HG03039 (cell line): ENCODE data around the gene NDUFAF5.

ENCODE experiments used
- ATAC-seq: cut with Tn5 transposase; IDR thresholded peaks from one replicate; pipeline ENCODE4 v1.9.1; 2021; ENCODE audit warnings: mild to moderate bottlenecking, moderate library complexity; ENCODE audit not compliant: unreplicated experiment

Gene NDUFAF5

DNA sequence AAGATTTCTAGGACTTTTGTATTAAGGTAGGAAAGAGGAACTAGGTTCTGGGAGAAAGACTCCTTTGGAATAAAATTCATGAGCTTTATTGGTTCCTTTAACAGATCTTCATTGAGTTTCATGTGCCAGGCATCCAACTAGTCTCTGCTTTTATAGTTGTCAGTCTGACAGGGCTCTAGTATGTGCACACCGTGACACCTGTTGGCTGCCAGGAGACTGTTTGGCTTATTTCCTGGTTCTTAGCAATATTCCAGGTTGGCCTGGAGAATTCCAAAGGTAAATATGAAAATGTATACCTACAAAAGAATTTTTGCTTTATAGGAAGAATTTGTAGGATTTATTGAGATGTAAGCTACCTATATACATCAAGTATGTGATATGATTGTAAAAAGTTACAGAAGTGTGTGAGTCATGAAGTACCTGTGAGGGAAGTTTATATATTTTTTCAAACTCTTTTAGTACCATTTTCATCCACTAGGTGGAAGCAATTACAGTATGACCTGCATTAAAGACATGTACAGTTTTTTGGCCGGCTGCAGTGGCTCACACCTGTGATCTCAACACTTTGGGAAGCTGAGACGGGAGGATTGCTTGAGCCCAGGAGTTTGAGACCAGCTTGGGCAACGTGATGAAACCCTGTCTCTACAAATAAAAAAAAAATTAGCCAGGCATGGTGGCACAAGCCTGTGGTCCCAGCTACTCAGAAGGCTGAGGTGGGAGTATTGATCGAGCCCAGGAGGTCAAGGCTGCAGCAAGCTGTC lies 35.2 kb downstream of the NDUFAF5 start:
- ATAC-seq, result no peak

DNA sequence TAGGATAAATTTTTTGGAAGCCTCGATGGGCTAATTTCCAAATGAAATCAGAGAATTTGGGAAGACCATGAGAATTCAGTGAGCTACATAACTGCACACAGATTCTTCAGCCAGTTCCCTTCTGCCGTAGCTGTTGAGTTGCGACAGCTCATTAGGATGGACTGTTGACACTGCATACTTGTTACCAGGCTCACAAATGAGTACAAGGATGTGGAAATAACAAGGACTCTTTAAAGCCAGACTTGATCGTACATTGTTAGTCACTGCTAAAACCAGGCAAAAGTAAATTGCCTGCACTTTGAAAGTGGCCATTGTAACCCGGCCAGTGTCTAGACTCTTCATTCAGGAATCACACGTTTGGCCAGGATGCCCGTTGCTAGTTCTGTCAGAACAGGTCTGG lies 37.0 kb downstream of the NDUFAF5 start:
- ATAC-seq, result no peak

DNA sequence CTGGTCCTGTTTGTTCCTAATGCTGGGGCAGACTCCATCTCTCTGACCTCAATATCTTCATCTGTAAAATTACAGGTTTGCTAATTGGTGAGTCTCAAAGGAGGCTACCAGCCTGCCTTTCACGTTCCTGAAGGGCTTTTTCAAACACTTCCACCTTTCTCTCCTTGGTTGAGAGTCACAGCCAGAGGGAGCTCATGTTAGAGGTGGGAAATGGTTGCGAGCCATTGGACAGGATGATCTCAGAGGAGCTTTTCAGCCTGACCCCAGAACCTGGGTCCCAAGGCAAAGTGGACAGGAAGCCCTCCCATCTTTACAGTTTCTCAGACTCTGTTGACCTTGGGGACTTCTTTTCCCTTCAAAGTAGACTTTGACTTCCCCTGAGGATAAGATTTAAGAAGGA lies 37.6 kb downstream of the NDUFAF5 start:
- no peak for ATAC-seq

DNA sequence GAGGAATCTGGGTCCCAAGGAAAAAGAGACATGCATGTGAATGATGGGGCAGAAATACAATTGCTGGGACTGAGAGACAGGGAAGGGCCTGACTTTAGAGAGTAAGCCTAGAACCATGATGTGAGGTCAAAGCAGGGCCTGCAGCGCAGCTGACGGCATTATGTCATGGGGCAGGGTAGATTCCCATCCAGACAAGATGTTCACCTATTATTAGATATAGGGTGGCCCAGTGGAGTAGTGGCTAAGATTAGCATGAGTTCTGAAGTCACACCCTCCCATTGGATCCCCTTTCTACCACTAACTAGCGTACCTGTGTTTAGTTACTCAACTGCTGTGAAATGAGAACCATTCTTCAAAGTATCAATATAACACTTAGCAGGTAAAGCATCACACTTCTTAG lies 39.6 kb downstream of the NDUFAF5 start:
- ATAC-seq, result no peak

DNA sequence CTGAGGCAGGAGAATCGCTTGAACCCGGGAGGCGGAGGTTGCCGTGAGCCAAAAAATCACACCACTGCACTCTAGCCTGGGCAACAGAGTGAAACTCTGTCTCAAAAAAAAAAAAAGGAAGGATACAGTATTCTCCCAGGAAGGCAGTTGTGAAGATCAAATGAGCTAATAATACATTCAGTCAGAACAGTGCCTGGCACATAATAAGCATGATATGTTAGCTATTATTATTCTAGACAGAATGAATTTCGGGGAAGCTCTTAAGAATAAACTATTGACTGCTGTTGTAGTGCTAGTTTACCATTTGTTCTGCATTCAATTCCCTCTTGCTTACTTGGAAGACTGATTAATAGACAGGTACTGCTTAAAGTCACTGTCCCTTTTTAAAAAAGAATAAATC lies 40.6 kb downstream of the NDUFAF5 start:
- no peak for ATAC-seq

DNA sequence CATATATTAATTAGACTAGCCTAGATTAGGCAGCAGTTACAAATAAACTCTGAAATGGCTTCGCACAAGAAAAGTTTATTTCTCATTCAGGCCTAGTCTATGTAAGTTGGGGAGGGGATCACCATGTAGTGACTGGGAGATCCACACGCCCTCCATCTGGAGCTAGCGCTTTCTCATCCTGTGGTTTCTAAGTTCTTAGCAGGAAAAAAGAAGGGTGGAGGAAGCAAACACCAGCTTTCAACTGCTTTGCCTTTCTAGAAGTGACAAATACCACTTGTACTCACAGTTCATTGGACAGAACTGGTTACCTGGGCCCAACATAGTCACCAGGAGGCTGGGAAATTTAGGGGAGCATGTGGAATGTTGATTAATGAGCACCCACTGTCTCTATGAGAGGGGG lies 46.6 kb downstream of the NDUFAF5 start:
- ATAC-seq, result no peak

DNA sequence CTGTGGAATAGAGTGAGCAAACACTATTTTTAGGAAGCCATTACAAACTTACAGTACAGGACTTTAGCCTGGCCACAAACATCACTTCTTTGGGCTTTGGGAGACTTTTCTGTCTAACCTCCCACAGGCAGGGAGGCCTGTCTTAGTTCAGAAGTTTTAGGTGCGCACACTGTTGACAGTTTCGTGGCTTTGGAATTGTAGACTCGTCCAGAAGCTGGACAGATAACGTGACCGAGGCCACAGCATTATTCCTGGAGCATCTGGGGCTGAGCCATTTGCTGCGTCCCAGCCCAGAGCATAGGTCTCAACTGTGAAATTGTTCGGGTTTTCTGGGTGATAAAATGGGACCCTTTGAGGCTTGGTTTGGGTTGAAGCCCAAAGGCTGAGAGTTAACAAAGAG lies 53.8 kb downstream of the NDUFAF5 start:
- no peak for ATAC-seq

DNA sequence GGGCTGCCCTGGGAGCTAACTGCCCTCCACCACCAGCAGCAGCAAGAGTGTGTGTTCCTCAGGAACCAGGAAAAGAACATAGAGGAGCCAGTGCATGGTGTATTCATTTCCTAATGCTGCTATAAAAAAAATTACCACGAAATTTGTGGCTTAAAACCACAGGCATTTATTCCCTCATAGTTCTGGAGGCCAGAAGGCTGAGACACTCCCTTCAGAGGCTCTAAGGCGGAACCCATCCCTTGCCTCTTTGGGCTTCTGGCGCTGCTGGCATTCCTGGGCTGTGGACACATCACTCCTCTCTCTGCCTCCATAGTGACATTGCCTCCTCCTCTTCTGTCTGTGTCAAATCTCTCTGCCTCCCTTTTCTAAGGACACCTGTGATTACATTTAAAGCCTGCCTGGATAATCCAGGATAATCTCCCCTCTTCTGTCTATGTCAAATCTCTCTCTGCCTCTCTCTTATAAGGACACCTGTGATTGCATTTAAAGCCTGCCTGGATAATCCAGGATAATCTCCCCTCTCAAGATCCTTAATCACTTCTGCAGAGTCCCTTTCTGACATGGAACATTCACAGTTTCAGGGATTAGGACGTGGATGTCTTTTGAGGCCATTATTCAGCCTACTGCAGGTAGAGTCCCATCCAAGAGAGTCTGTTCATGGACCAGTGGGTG lies 54.7 kb downstream of the NDUFAF5 start:
- ATAC-seq, result no peak

DNA sequence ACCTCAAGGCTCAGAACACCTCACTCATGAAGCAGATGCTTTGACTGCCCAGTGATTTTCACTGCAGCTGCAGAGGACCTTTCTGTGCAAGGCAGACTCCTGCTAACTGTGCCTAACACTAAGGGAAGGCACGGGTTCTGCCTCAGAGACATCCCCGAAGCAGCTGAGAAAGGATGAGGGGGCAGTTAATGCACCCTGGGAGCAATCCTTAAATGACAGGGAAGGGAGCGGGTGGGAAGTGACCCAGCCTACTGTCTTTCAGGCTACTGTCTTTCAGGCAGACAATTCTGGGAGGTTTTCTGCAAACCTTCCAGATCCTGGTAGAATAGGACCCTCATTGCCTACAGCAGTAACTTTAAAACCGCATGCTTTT lies 55.3 kb downstream of the NDUFAF5 start:
- ATAC-seq, result no peak

DNA sequence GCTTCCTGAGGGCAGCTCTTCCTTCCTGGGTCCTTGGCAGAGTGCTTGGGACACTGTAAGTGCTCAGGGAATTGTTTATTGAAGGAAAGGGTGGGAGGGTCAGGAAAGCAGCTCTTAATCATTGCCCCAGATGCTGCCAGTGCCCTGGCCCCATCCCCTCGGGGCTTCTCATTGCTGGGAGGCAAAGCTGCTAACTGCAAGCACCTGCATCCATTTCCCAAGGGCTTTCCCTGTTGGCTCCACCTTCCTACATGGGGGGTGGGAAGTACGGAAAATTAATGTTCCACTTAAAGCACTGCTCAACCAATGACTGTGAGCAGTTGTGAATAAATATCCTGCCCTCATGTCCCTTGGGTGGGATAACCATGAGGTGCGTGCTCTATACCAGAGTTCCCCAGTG lies 56.4 kb downstream of the NDUFAF5 start:
- ATAC-seq, result no peak

DNA sequence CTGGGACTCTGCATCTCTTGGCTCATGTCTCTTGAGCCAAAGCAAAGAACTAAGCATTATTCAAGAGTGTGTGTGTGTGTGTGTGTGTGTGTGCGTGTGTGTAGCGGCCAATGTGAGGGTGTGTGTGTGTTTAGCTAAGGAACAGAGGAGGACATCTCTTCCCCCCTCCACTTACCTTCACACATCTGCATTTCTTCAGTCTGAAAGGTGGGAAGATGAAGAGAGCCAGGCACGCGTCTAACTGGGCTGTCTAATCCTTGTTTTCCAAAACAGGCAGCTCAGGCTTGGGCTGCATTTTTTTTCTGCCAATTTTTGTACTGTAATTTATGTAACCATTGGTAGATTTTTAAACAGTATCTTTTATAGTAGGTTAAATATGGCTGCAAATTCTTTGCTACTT lies 59.5 kb downstream of the NDUFAF5 start:
- ATAC-seq, result no peak

DNA sequence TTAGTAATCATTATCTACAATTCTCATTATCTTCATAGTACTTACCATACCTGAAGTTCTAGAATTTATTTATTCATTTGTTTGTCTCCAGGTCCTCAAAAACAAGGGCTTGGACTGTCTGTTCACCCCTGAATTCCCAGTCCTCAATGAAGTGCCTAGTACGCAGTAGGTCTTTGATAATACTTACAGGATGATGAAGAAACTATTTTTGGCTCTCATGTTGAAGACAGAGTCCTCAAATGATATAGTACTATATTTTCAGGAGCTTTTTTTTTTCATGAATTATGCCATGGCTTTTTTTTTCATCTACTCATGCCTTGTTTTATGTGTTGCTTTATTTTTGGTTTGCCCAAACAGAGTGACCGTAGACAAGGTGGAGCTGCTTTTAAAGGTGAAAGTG lies 66.5 kb downstream of the NDUFAF5 start:
- no peak for ATAC-seq

DNA sequence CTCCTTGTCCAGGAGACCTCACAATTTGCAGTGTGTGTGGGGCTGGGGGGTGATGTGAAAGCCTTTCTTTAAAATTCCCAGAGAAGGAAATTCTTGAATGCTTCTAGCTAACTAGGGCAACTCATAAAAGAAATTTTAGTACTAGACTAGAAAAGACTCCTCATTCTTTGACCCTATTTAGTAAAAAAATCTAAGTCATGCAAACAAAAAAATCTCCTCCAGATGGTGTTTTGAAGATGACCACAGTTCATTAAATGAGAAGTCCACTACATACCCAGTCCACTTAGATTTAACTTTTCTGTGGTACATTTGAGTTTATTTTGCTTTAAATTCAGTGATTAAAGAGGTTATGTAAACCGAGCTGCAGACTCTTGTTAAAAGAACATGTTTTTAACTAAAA lies 67.5 kb downstream of the NDUFAF5 start:
- no peak for ATAC-seq

DNA sequence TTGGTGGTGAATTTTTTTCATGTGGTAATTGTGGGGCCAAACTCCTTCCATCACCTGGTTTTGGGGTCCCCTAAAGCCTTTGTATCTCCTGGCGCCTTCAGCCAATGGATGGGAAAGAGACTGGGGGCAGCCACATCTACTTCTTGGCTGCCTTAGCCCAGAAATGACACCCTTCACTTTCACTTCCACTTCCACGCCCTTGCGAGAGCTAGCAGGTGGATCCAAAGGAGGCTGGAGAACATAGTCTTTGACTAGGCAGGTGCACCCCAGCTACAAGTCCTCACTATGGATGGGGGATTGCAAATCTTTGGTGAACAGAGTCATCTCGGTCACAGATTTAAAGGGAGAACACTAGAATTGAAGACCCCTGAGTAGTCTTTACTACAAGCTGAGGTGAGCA lies 70.8 kb downstream of the NDUFAF5 start:
- no peak for ATAC-seq

DNA sequence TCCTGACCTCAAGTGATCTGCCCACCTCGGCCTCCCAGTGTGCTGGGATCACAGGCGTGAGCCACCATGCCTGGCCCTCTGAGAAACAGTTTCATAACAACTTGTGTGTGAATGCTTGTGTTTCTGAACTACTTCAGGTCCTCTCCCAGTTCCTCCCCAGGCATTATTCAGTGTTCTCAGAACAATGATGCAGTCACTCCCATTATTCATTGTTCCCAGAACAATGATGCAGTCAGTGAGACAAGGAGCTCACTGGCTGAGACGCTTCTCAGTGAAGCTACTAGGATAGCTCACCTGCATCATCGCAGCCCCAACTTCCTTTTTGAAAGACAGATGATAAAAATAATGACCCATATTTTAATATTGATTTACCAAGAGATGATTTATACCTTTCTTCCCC lies 71.5 kb downstream of the NDUFAF5 start:
- no peak for ATAC-seq

DNA sequence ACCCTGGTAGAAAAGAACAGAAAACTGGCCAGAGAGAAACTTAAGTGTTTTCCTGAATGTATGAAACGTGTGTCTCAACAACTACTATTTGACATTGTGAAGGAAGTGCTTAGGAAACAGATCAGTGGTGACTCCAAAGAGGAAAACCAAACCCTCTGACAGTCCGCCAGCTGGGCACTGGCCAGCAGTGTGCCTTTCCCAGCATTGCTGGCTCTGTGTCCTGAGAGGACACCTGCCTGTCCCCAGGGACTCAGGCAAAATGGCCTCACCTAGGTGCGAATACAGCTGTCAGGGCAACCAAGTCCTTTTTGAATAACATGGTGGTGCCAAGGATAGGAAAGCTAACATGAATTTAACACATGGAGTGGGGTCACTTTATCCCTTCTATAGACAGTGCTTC lies 72.5 kb downstream of the NDUFAF5 start:
- ATAC-seq, result no peak

DNA sequence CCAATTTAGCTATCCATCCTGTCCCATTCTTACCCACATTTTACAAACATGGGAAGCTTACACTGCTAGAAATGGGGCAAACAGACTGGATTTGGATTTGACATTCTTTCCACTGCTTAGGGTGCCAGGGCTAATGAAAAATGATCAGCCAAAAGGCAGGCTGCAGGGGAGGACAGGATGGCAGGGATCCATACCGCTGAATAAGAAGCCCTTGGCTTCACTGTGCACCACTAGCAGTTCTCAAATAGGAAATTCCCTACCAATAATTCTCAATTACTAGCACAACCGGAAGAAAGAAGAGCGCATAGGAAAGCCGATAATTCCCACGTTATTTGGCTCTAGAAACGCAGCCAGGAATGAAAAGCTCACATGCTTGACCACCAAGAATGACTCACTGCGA lies 73.1 kb downstream of the NDUFAF5 start:
- no peak for ATAC-seq

DNA sequence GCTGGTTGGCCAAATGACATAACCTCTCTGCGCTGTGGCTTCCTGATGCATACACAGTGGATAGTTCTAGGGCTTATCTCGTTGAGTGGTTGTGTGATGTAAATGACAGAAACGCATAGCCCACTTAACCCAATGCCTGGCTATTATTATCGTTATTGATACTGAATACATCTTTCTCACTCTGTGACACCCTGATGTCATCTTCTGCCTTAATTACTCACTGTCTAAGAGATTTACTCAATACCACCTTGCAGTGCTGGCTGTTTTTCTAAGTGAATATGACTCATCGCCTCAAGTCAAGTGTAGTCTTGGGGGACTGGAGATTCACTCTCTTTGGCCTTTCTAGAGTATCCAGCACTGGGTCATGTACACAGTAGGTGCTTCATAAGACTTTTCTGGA lies 73.6 kb downstream of the NDUFAF5 start:
- no peak for ATAC-seq

DNA sequence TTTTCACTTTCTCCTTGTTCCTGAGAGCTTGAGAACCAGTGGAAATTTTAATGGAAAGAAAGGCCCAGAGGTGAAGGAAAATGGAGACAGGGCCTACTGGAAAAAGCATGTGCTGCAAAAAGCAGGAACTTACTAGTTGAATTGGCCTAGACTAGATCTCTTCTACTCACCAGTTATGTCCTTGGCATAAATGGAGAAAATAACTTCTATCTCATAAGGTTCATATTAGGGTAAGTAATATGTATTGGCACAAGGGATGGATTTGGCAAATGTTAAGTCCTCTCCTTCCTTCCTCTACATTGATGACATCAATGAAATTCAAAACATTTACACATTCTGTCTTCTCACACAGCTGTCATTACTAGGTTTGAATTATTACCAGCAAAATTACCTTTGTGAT lies 74.0 kb downstream of the NDUFAF5 start:
- ATAC-seq, result no peak

DNA sequence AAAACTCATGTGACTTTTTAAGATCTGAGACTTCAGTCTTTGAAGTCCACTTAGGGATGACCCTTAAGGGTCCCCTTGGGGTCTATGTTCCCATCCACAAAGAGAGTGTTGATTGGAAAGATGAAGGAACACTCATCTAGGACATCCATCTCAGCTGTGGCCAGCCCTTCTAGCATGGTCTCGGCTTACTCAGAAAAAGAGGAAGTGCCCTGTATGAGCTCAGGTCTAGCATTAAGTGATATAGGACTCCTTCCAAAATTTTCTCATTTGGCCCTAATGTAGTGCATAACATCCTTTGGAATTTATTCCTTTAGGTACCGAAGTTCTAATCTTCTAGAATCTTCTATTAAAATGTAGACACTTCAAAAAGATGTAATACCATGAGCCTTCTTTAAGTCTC lies 77.4 kb downstream of the NDUFAF5 start:
- no peak for ATAC-seq

DNA sequence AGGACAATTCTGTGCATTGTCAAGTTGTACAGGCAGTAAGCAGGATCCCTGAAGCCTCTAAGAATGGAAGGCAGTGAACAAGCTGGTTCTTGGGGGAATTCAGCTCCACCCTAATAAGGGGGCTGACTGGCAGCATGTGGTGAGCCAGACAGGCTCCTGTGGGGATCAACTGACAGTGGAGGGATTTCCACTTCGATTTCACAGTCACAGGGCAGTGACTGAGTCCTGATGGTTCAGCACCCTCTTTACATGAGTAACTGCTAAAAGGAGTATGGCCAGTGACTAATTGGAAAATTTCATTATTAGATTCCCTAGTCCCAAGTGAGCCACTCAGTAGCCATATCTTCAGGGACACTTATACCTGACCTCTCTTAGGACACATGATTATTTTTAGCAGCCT lies 78.4 kb downstream of the NDUFAF5 start:
- ATAC-seq, result no peak

DNA sequence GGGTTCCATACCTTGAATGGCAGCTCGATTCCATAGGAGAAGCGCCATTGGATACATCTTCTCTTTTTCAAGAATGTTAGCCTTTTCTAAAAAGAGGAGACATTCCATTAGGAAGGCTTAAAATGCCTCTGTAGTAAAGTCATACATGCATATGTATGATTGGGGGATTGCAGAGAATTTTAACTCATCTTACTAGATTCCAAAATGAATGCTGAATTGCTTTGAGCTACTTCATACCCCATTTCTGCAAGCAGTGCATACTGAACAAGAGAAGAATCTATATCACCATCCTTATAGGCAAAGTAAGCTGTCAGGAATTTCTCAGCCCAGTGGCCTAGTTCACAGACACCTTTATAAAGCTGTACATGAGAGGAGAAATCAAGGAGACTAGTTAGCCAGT lies 80.3 kb downstream of the NDUFAF5 start:
- no peak for ATAC-seq

DNA sequence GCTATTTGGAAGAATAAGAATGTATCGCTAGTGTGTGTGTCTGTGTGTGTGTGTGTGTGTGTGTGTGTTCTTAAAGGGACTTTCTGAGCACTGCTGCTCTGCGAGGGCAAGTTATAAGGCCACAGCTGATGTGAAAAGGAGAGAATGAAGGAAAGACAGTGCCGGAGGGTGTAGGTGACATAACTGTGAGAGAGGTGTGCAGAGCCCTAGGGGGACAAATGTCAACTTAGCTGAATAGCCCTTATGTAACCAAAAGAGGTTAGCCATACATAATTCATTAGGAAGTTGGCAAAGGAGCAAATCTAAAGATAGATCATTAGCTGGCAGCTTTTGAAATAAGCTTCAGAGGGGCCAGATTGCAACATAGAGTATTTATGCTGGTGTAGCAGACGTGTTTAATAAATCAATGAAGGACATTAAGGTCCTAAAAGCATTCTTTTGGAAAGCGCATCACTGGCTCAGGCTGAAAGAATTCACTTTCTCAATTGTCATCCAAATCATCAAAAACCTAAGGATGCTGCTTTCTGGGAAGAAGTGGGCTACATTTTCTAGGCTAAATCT lies 81.0 kb downstream of the NDUFAF5 start:
- ATAC-seq, result no peak
